Measurements from ENCODE around the gene CREG2.
"Not testable (repeated sequence)": the region's sequence is repeated elsewhere in the genome, so short reads cannot be mapped to it uniquely, and the experiment has no call there.

The CREG2 gene

DNA sequence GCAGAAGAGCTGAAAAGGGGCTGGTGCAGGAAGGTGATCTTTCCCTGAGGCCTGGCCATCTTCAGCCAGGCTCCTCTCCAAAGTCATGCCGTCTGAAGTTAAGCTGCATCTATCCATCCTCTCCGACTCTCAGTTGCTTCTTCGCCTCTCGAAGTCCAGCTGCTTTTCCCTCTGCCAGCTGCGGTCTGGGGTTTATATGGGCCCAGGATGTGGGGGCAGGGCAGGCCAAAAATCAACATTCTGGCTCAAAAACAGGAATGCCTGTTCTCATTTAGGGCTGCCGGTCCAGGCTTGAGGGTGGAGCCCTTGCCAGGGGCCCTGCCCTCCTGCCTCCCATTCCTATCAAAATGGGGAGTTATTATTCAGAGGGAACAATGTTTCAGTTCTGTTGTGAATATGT is 31.2 kb downstream of the CREG2 start:
- H3K4me3 ChIP-seq (ENCODE audit: low read depth, low read length), result no peak overlapping the region
- TF ChIP-seq, protein P1, sequence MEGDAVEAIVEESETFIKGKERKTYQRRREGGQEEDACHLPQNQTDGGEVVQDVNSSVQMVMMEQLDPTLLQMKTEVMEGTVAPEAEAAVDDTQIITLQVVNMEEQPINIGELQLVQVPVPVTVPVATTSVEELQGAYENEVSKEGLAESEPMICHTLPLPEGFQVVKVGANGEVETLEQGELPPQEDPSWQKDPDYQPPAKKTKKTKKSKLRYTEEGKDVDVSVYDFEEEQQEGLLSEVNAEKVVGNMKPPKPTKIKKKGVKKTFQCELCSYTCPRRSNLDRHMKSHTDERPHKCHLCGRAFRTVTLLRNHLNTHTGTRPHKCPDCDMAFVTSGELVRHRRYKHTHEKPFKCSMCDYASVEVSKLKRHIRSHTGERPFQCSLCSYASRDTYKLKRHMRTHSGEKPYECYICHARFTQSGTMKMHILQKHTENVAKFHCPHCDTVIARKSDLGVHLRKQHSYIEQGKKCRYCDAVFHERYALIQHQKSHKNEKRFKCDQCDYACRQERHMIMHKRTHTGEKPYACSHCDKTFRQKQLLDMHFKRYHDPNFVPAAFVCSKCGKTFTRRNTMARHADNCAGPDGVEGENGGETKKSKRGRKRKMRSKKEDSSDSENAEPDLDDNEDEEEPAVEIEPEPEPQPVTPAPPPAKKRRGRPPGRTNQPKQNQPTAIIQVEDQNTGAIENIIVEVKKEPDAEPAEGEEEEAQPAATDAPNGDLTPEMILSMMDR (IDR thresholded peaks at IDR 0.05; ENCODE audit: low read depth, low read length, missing control alignments), result no peak
- in situ Hi-C loops (cut with HindIII; ENCODE audit: low pct_ligation_motif_present, low sequenced_read_pairs), result no loop called here
- no peak overlapping the region for H3K27ac ChIP-seq
- H3K27me3 ChIP-seq (replicated peaks), result no peaks in the 10 kb centered on the region
- H3K36me3 ChIP-seq (replicated peaks), result no peaks in the 10 kb centered on the region
- no peak for DNase-seq

DNA sequence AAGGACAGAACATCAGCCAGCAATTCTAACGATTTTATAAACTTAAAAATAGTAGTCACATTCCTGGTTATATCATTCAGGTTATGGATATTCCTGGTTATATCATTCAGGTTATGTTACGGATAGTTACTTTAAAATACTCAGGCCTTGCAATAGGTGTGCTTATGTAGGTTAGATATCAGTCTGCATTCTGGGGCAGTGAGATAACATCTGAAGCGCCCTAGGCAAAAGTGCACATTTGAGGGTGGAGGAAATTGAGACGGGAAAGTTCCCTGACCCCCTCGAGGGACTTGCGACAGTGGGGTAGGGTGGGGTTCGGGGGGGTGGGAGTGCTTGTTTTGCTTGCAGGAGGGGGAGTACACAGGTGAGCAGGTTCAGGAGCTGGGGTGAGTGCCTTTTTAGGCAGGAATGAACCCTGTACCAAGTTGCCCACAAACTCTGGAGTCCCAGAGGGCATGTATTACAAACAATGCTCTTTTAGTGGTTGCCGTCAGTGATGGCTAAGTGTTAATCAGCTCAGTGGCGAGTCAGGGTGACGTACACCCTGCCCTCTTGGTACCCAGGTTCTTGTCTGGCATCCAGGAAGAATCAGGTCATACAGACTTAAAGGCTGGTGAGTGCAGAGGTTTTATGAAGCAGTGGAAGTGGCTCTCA is 31.8 kb downstream of the CREG2 start:
- H3K27me3 ChIP-seq (replicated peaks), result no peaks in the 10 kb centered on the region
- TF ChIP-seq, protein P1 (IDR thresholded peaks at IDR 0.05; ENCODE audit: low read depth, low read length, missing control alignments), result no peak
- H3K27ac ChIP-seq, result no peak overlapping the region
- in situ Hi-C loops (cut with HindIII; ENCODE audit: low pct_ligation_motif_present, low sequenced_read_pairs), result no loop called here
- no peak overlapping the region for H3K4me3 ChIP-seq (ENCODE audit: low read depth, low read length)
- H3K36me3 ChIP-seq (replicated peaks), result no peaks in the 10 kb centered on the region
- DNase-seq, result no peak

DNA sequence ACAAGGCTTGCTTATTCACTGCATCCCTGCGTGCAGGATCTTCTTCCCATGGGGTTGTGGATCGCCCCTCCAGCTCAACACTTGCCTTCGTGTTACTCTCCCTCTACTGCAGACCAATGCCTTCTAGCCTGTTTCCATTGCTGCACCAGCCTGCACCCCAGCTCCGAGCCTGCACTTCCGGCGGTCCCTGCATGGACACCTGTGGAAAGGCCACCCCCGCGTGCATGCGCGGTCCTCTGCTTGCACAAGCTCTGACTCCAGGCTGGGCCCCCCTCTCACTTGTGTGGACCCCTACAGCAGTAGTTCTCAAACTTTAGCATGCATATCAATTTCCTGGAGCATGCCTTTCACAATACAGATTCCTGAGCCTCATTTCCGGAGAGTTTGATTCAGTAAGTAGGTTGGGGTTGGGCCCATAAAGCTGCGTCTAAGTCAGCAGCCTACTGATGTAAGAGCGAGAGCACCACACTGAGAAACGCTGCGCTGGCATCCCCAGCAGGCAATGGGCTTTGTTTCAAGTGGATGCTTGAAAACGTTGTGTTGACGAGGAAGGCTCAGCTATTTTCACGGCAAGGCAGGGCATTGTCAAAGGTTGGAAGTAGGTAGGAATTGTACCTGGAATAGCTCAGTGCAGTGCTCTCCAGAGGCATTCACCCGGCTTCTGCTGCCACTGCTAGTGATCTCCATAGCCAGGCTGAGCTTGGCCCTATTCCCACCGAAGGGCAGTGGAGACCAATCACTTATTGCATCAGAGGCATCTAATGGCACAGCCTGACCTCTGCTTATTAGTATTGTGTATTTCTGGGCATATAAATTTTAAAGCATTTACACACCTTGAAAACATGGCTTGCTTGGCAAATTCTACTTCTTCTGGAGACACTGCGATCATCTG is 32.6 kb downstream of the CREG2 start:
- no peak for DNase-seq
- in situ Hi-C loops (cut with HindIII; ENCODE audit: low pct_ligation_motif_present, low sequenced_read_pairs), result no loop called here
- Histone ChIP-seq H3K27ac (no peak overlapping the region), H3K27me3 (replicated peaks) (no peaks in the 10 kb centered on the region), H3K36me3 (replicated peaks) (no peaks in the 10 kb centered on the region), H3K4me3 (ENCODE audit: low read depth, low read length) (no peak overlapping the region)
- TF ChIP-seq, protein P1 (IDR thresholded peaks at IDR 0.05; ENCODE audit: low read depth, low read length, missing control alignments), result no peak

DNA sequence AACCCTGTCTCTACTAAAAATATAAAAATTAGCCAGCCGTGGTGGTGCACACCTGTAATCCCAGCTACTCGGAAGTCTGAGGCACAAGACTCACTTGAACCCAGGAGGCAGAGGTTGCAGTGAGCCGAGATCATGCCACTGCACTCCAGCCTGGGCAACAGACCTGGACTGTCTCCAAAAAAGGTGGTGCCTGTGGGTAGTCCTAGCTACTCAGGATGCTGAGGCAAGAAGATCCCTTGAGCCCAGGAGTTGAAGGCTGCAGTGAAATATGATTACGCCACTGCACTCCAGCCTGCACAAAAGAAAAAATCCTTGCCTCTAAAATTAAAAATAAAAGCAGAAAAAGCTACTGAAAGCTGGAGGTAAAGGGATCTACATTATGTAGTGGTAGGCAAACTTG is 34.7 kb downstream of the CREG2 start:
- H3K27me3 ChIP-seq (replicated peaks); in situ Hi-C loops (cut with HindIII; ENCODE audit: low pct_ligation_motif_present, low sequenced_read_pairs); H3K36me3 ChIP-seq (replicated peaks); H3K27ac ChIP-seq; H3K4me3 ChIP-seq (ENCODE audit: low read depth, low read length); DNase-seq: not testable (repeated sequence)

GRCh38 chr2:101351207-101351606 is 36.1 kb downstream of the CREG2 start:
- in situ Hi-C loops (cut with HindIII; ENCODE audit: low pct_ligation_motif_present, low sequenced_read_pairs), result no loop called here
- TF ChIP-seq, protein P1 (IDR thresholded peaks at IDR 0.05; ENCODE audit: low read depth, low read length, missing control alignments), result no peak
- no peak for DNase-seq
- H3K27ac ChIP-seq, result no peak overlapping the region
- no peak overlapping the region for H3K4me3 ChIP-seq (ENCODE audit: low read depth, low read length)
- no peaks in the 10 kb centered on the region for H3K27me3 ChIP-seq (replicated peaks)
- no peaks in the 10 kb centered on the region for H3K36me3 ChIP-seq (replicated peaks)

- peak; percentile 71 for DNase-seq
- Histone ChIP-seq H3K36me3 (replicated peaks) (no peaks in the 10 kb centered on the region), H3K4me3 (ENCODE audit: low read depth, low read length) (no peak overlapping the region), H3K27me3 (replicated peaks) (no peaks in the 10 kb centered on the region), H3K27ac (no peak overlapping the region)
- in situ Hi-C loops (cut with HindIII; ENCODE audit: low pct_ligation_motif_present, low sequenced_read_pairs), result no loop called here
- TF ChIP-seq, protein P1 (IDR thresholded peaks at IDR 0.05; ENCODE audit: low read depth, low read length, missing control alignments), result peak; percentile 76
These were observed 37.2 kb downstream of the CREG2 start for GRCh38 chr2:101349893-101350662.
